ENCODE data around the gene GP2.
A peak's percentile ranks its signal among the peaks of the same experiment; 100 is the strongest.

GP2 gene

GRCh38 chr16:20306401-20306800 is 20.9 kb downstream of the GP2 start:
- DNase-seq (ENCODE audit: low read depth), result no peak

- DNase-seq (ENCODE audit: low read depth), result no peak
Observed at GRCh38 chr16:20303012-20303411, 24.3 kb downstream of the GP2 start.

- DNase-seq (ENCODE audit: low read depth), result no peak
Observed at GRCh38 chr16:20302389-20302788, 24.9 kb downstream of the GP2 start.

GRCh38 chr16:20301840-20302239 is 25.5 kb downstream of the GP2 start:
- DNase-seq (ENCODE audit: low read depth), result no peak

- peak; percentile 23 for DNase-seq (ENCODE audit: low read depth)
Observed at GRCh38 chr16:20300312-20301097, 26.8 kb downstream of the GP2 start.

- no peak for DNase-seq (ENCODE audit: low read depth)
Observed at GRCh38 chr16:20298452-20298851, 28.9 kb downstream of the GP2 start.

GRCh38 chr16:20291208-20292206 is 35.8 kb downstream of the GP2 start:
- no peak for DNase-seq (ENCODE audit: low read depth)

- DNase-seq (ENCODE audit: low read depth), result no peak
Observed at GRCh38 chr16:20289571-20289970, 37.7 kb downstream of the GP2 start.

GRCh38 chr16:20285993-20286499 is 41.3 kb downstream of the GP2 start:
- DNase-seq (ENCODE audit: low read depth), result no peak

- DNase-seq (ENCODE audit: low read depth), result no peak
Observed at GRCh38 chr16:20280259-20280658, 47.1 kb downstream of the GP2 start.

GRCh38 chr16:20271893-20272292 is 55.4 kb downstream of the GP2 start:
- no peak for DNase-seq (ENCODE audit: low read depth)

- DNase-seq (ENCODE audit: low read depth), result no peak
Observed at GRCh38 chr16:20268409-20268808, 58.9 kb downstream of the GP2 start.

- no peak for DNase-seq (ENCODE audit: low read depth)
Observed at GRCh38 chr16:20265019-20265418, 62.3 kb downstream of the GP2 start.

GRCh38 chr16:20263138-20263855 is 64.0 kb downstream of the GP2 start:
- no peak for DNase-seq (ENCODE audit: low read depth)

- DNase-seq (ENCODE audit: low read depth), result no peak
Observed at GRCh38 chr16:20262248-20262647, 65.1 kb downstream of the GP2 start.

- DNase-seq (ENCODE audit: low read depth), result no peak
Observed at GRCh38 chr16:20260215-20261009, 66.9 kb downstream of the GP2 start.
